GM12872 (cell line): ENCODE measurements around the gene GRAMD4.

Source experiments
- TF ChIP-seq, protein P1 (sequence below): IDR thresholded peaks from 3 replicates; pipeline ENCODE4 v1.5.1; 2011; ENCODE audit warnings: low read depth, mild to moderate bottlenecking, low read length, moderate library complexity; ENCODE audit not compliant: insufficient read depth

GRAMD4 gene

DNA sequence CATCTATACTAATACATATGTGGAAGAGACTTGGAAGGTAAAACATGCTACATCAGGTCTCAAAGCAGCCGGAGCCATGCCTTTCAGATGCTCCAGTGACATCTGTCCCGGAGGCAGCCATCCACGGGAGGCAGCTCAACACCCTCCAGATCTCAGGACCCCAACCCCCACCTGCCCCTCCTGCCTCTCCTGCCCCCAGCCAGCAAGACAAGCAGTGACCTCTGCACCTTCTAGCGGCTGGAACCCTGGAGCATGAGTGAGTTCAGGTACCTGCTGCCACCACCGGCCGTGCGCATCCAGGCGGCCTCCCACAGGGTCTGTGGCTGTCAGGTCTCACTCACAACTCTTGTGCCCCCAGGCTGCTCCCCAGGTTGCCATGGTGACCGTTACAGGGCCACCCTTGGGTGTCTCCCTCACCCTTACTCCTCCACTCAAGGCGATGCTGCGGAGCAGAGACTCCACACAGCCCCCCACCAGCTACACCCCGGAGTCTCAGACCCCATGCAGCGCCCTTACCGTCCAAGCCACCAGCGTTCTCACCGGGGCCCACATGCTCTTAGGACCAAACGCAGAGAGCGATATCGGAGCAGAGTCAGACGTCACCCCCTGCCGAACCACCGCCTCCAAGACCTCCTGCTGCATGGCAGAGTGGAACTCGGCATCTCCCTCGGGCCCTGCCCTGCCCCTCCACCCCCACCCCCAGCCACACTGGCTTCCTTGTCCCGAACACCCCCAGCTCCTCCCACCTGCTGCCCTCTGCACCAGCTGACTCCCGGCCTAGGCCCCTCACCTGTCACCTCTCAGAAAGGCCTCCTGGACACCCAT, 83.2 kb downstream of the GRAMD4 start:
- TF ChIP-seq, protein P1, sequence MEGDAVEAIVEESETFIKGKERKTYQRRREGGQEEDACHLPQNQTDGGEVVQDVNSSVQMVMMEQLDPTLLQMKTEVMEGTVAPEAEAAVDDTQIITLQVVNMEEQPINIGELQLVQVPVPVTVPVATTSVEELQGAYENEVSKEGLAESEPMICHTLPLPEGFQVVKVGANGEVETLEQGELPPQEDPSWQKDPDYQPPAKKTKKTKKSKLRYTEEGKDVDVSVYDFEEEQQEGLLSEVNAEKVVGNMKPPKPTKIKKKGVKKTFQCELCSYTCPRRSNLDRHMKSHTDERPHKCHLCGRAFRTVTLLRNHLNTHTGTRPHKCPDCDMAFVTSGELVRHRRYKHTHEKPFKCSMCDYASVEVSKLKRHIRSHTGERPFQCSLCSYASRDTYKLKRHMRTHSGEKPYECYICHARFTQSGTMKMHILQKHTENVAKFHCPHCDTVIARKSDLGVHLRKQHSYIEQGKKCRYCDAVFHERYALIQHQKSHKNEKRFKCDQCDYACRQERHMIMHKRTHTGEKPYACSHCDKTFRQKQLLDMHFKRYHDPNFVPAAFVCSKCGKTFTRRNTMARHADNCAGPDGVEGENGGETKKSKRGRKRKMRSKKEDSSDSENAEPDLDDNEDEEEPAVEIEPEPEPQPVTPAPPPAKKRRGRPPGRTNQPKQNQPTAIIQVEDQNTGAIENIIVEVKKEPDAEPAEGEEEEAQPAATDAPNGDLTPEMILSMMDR = no peak

GRCh38 chr22:46703996-46704370, 83.8 kb downstream of the GRAMD4 start:
- TF ChIP-seq, protein P1 = no peak

DNA sequence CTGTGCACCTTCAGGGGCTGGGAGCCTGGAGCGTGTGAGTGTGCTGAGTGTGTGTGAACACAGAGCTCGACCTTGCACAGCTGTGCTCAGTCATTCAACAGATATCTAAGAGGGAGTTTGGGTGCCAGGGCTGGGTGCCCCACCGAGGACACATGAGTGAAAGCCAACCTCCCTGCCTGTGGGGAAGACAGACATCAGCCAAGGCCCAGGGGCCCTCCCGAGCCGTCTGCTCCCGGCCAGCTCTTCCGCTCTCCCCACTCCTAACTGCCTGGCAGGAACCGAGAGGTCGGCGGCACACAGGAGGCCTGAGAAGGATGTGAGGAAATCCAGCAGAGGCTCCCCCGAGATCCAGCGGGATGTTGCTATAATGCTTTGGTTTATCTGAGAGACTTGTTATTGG, 85.9 kb downstream of the GRAMD4 start:
- TF ChIP-seq, protein P1 = no peak

- TF ChIP-seq, protein P1 = no peak
Observed at GRCh38 chr22:46707305-46707704, 87.1 kb downstream of the GRAMD4 start.

- TF ChIP-seq, protein P1 = no peak
Observed at GRCh38 chr22:46707827-46708570, 87.8 kb downstream of the GRAMD4 start.

- TF ChIP-seq, protein P1 = no peak
Observed at GRCh38 chr22:46708766-46709330, 88.7 kb downstream of the GRAMD4 start.

GRCh38 chr22:46710806-46711205, 90.6 kb downstream of the GRAMD4 start:
- TF ChIP-seq, protein P1 = no peak
